GM21515 (cell line): ENCODE data around the gene UTP3.
"Not testable (repeated sequence)": the region's sequence is repeated elsewhere in the genome, so short reads cannot be mapped to it uniquely, and the experiment has no call there.

ENCODE experiments used
- ATAC-seq: cut with Tn5 transposase; IDR thresholded peaks from one replicate; pipeline ENCODE4 v1.9.1; 2021; ENCODE audit not compliant: unreplicated experiment

Gene UTP3

DNA sequence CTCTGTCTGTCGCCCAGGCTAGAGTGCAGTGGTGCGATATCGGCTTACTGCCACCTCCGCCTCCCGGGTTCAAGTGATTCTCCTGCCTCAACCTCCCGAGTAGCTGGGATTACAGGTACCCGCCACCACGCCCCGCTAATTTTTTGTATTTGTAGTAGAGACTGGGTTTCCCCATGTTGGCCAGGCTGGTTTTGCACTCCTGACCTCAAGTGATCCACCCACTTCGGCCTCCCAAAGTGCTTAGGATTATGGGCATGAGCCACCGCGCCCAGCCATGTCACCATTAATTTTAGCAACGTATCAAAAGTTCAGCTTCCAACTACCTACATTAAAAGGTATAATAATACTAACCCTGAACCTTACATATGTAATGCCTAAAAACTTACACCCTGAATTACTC is 940 bp upstream of the UTP3 start:
- ATAC-seq = no peak

DNA sequence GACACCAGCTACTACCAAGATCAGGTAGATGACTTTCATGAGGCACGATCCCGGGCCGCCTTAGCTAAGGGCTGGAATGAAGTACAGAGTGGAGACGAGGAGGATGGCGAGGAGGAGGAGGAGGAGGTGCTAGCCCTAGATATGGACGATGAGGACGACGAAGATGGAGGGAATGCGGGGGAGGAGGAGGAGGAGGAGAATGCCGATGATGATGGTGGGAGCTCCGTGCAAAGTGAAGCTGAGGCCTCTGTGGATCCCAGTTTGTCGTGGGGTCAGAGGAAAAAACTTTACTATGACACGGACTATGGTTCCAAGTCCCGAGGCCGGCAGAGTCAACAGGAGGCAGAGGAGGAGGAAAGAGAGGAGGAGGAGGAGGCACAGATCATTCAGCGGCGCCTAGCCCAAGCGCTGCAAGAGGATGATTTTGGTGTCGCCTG is 481 bp downstream of the UTP3 start:
- ATAC-seq = peak; percentile 3

DNA sequence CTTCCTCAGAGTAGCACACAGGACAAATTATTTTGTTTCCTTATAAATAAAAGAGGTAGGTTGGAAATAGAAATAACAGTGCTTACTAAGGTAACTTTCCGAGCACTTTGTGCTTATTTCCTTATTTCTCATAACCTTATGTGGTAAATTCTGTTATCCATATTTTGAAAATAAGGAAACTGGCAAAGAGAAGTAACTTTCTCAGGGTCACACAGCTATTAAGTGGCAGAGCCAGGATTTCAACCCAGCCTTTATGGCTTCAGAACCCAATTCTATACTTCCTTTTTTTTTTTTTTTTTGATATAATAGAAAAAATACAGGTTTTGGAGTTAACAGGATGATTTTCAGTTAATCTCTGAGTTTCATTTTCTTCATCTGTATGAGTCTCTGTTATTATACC is 3.3 kb downstream of the UTP3 start:
- no peak for ATAC-seq

DNA sequence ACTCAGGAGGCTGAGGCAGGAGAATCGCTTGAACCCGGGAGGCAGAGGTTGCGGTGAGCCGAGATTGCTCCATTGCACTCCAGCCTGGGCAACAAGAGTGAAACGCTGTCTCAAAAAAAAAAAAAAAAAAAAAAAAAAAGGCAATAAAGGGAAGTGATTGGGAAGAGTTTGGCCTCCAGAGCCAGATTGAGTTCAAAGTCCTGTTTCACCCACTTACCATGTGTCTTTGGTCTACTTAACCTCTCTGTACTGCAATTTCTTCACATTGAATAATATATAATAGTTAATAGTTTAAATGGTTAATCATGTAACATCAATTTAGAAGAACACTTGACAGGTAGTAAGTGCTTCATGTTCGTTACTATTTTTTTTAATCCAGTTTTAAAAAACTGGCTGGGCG is 6.3 kb downstream of the UTP3 start:
- not testable (repeated sequence) for ATAC-seq

DNA sequence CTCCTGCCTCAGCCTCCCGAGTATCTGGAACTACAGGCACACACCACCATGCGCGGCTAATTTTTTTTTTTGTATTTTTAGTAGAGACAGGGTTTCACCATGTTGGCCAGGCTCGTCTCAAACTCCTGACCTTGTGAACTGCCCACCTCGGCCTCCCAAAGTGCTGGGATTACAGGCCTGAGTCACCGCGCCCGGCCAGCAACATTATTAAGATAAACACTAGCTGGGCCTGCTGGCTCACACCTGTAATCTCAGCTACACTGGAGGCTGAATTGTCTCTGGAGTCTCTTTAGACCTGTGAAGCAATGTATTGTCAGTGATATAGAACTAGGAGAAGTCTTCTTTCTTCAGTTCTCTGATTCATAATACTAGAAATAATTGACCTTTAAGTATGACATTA is 10.1 kb downstream of the UTP3 start:
- not testable (repeated sequence) for ATAC-seq

DNA sequence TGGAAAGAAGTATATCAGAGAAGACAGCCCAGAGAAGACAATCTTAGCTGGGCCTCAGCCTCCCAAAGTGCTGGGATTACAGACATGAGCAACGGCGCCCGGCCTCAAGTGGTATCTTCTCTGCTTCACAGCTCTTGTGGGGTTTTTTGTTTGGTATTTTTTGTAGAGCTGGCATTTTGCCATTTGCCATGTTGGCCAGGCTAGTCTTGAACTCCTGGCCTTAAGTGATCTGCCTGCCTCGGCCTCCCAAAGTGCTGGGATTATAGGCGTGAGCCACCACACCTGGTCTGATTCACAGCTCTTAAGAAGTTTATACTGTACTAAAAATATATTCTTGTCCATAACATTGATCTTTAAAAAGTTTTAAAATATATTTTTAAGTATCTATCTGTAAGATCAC is 12.4 kb downstream of the UTP3 start:
- ATAC-seq = no peak

DNA sequence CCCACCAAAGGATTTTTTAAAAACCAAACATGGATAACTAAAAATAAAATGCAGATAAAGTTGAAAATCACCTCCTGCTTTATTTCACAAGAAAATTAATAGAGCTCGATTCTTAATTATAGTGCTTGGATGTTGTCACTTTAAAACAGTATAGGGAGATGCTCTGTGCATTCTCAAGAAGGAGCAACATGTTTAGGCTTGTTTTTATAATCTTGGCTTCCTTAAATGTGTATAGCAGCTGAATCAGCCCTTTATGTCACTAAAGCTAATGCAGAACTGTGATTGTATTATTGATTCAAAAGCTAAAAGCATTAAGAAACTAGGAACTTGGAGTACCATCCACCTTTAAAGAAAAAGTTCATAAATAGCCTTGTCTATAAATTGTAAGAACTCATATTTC is 12.9 kb downstream of the UTP3 start:
- no peak for ATAC-seq

DNA sequence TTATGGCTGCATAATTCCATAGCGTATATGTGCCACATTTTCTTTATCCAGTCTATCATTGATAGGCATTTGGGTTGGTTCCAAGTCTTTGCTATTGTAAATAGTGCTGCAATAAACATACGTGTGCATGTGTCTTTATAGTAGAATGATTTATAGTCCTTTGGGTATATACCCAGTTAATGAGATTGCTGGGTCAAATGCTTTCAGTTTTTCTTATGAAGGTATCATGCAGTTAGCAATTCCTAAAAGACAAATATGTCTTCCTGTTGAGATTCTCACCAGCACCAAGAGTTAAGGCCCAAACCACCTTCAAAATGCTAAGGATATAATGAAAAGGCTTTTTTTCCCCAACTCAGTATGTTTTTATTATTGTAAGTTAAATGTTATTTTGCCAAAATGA is 14.3 kb downstream of the UTP3 start:
- ATAC-seq = not testable (repeated sequence)

DNA sequence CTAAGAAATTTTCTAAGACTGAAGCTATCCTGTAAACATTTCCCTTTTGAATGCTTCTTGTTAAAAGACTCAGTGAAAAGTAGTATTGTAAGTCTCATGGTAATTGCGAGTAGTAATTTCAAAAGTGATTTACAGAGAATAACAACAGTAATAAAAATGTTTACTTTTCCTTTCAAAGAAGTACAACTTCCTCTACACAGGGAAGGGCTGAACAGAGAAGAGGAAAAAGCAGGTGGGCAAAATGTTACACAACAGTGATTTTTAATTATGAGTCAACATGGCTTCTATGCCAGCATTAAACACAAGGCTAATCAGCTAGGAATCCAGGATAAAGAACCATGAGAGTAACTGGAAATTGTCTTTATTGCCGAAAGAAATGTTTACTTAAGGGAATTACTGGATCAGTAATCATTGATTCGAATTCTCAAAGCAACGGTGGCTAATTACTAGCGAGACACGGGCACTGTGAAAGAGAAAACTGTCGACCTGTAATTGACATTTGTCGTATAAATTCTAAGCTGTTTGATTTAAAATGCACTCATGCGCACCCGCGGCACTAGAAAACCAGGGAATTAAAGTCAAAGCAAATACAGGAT is 15.4 kb downstream of the UTP3 start:
- ATAC-seq = no peak

DNA sequence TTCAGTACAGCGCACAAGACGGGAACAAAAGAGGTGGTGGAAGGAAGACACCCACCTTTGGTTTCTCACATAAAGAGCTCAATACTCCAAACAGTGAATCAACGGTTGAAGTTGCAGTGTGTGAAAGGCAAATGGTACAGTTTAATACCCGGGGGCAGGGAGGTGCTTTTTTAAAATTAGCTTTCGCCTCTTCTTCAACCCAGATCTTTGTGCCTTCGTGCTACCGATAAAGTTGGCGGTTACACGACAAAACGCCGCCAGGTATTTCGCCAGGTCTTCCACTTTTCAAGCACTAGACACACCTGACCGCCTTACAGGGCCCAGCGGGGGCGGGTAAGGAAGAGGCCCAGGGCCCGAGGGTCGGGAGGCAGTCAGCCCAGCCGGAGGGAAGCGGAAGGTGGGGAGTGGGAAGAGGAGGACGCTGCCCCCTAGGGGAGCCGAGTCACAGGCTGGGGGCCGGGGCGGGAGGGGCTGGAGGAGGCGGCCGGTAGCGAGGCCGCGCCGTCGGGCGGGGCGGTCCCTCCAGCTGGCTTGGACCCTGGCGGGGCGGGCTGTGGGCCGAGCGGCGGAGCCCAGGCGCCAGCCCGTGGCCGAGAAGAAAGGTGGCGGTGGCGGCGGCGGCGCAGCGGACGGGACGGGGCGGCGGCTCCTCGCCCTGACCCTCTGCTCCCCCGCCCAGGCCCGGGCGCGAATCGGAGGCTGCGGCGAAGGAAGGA is 16.0 kb downstream of the UTP3 start:
- ATAC-seq = peak; percentile 61

DNA sequence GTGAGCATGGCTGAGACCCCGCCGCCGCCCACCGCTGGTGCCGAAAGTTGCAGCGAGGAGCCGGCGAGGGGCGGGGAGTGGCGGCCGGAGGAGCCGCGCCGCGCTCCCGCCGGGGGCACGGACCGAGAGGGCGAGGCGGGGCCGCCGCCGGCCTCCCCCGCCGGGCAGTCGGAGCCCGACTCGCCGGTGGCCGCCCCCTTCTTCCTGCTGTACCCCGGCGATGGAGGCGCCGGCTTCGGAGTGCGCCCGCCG is 16.5 kb downstream of the UTP3 start:
- peak; percentile 38 for ATAC-seq

DNA sequence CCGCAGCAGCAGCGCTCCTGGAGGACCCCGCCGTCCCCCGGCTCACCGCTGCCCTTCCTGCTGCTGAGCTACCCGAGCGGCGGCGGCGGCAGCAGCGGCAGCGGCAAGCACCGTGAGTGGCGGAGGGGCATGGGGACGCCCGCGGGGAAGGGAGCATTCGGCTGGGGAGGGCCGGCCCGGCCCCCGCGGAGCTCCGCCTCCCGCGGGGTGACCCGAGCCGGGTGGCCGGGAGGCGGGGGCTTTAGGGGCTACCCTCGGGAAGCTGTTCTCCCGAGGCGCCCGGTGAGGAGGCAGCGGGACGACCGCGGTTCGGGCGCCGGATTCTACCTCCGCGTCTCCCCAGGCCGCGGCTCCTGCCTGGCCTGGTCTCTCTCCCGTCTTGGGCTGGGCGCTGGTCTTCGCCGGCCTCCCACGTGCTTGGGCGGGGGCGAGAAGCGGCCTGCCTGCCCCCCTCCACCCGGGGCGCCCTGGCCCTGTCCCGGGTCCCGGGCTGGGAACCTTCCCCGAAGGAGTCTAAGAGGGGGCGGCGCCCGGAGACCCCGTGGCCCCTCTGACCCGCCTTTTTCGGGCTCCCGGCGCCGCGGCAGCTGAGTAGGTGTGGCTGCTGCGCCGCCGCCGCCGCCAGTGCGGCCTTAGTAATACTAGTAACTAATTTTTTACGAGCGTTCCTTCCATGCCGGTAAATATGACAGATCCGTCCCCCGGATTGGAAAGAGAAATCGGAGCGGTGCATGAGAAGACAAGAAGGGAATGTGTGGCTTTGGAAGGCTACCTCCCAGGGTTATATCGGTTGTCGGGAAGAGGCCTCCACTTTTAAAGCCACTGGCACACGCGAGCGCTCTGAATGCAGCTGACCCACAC is 17.1 kb downstream of the UTP3 start:
- peak; percentile 59 for ATAC-seq

DNA sequence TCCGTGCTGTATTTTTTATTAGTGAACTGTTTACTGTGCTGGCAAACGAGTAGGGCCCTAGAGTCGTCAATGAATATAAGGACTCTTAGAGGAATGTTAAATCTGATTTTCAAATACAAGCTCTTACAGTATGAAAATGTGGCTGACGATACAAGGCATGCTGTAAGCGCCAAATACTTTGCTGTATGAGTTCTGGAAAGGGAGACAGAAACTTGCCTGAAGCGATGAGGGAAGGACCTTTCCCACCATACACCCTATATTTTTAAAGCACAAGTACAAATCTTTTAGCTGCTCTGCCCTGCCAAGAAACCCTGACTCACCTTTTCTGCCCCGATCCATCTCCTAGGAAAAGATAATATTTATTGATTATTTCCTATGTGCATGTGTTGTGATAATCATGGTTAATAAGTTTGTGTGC is 17.7 kb downstream of the UTP3 start:
- ATAC-seq = no peak

DNA sequence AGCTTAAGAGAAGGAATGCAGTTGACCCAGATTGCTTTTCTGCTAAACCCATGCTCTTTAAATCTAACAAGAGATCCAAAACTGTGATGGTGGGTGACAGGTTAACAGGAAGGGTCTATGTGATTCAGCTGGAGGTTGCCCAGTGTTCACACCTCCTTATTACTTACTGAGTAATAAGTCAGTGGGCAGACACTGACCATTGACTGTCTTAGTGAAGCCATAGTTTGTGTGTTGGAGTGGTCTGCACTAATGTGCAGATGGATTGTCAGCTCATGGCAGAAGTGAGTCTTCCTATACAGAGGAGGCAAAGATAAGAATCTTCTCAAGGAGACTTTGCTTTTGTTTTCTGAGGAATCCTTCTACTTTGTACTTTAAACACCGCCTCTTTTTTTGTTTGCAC is 18.2 kb downstream of the UTP3 start:
- ATAC-seq = no peak

DNA sequence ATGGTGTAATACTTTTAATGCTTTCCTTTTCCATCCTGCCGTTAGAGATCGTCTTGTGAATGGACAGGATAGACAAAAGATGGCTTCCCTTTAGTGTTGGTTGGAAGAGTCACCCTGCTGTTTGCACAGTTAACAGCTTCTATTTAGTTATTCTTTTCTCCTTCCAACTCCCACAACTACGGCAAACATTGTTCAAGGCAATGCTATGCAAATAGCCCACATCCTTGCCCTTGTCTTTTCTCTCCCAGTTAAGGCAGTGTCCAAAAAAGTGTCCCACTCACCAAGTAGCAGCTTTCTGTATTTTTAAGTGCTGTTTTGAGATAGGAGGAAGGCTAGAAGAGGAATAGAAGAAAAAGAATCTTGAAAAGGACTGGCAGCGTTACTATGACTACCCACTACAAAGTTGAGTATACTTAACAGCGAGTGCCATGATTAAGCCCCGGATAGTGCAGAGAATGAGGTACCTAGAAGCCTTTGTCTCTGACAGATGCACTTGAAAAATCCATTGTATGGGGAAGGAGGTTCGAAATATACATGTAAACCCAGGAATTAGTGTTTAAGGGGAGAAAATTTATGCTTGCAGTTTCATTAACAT is 21.4 kb downstream of the UTP3 start:
- ATAC-seq = no peak

DNA sequence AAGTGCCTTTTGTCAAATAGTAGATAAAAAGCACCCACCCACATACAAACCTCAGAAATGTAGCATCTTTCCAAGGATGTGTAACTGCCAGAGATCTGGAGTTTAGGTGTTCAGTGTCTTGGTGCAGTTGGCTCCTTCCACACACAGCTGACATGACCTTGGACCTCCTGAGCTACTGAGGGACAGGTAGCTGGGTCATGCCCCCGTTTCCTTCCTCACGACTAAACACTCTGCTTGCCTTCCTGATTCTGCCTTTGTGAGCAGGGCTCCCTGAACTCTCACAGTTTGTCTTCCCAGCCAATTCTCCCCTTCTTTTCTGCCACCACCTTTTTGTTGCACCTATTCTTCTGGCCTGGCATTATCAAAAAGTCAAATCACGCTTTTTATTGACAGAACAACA is 23.3 kb downstream of the UTP3 start:
- ATAC-seq = no peak

DNA sequence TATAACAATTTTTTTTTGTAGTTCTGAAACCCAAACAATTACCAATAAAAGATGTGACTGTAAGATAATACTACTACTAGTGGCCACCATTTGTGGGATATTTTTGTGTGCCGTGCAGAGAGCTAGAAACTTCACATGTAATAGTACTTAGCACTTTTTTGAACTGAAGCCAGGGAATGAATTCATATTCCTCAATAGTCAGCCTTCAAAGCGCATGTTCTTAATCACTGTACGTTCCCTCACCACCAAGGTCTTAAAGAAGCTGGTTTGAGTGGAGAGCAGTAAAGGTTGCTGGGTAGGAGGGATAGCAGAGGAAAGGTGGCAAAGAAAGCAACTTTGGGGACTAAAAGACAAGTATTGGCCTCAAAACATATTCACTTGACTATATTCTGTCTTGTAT is 23.8 kb downstream of the UTP3 start:
- ATAC-seq = no peak

DNA sequence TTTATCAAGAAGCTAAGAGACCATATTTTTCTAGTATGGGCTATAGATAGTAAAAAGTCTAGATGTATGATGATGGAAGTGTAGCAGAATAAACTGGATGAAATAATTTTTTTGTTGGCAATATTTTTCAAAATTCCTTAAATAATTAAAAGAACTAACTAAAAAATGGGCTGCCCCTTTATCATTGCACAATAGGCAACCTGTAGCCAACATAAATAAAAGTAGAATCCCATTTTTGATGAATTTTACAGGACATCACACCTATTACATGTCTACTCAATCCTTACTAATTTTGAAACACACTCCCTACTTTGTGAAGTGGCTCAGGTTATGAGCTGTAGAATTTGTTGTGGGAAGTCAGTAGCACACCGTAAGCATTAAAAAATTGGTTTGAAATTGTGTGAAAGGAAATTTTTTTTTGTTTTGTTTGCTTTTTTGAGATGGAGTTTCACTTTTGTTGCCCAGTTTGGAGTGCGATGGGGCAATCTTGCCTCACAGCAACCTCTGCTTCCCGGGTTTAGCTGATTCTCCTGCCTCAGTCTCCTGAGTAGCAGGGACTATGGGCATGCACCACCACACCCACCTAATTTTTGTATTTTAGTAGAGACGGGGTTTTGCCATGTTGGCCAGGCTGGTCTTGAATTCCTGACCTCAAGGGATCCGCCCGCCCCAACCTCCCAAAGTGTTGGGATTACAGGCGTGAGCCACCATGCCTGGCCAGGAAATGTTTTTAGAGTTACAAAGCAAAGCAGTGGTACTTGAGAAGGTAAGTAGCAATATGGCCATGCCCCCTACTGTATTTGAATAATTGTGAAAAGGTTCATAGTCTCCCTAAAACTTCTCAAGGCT is 24.5 kb downstream of the UTP3 start:
- ATAC-seq = no peak

DNA sequence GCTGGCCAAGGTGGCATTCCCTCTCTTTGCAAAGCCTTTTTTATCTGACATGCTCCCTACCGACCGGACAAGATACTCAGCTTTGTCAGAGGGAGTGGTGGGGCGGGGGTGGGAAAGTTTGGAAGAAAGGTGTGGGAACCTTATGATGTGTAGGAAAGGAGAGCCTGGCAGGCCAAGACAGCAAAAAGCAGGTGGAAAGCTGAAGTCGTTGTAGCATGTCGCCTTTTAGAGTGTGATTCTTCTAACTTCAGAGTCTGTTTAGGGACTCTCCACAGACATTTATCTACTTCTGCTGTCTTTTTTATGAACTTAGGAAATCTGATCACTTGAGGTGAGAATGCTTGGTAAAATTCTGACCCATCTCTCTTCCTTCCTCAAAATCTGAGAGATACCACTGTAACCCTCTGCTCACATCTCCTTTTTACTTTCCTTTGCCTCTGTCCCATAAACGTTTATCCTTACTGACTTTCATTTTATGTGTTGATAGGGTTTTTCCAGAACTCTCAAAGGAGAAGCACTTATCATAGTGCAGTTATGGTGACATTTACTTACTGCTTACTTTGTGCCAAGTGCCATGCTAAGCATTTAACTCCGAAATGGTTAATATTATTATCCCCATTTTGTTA is 25.2 kb downstream of the UTP3 start:
- ATAC-seq = peak; percentile 49

DNA sequence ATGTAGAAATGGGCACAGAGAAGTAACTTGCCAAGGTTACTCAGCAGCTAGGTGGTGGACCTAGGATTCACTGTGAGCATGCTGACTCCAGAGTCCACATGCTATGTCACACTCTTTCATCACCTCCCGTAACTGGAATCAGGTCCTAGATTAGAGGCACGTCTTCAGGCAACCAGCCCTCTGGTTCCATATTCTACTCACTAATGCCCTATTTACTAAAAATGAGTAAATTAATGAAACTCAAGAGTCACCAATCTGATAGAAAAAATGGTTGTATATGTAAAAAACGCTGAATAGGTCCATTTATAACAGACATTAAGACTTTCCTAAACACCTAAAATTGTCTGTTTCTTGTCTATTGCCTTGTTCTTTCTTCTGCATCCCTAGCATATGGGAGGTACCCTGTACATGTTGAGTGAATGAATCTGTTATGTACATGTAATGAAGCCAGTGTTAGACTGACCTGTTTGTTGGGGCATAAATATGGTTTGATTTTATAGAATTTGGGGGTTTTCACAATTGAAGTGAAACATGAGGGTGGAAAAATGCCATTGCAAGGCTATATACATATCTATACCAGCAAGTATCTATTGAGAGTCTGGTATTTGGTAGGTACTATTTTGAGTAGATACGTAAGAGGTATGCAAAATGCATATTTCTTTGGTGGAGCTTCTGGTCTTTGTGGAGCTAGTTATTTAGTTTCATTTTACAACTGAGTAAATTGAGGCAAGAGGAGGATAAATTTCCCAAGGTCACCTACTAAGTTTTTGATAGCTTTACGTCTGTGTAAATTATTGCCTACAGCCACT is 26.0 kb downstream of the UTP3 start:
- ATAC-seq = peak; percentile 43
